Hematopoietic multipotent progenitor cell (in vitro differentiated cells): ENCODE measurements around the gene ANXA6. TPM values are rescaled to one million over a fixed set of nuclear protein-coding genes. Genes with fewer than 3 reads are reported as not detected.

Experiments
- DNase-seq, 3 donors: peaks; one replicate each; pipeline ENCODE4 v3.0.0-alpha.2; 2011 to 2015; ENCODE audit warnings: low read depth in 2 of 3, low spot score in 2 of 3
- total RNA-seq: library from RNA; depleted of rRNA; stranded (reverse); fragments of >200 nt; gene quantifications from one replicate; pipeline ENCODE4 v1.2.3, GENCODE V29; 2012

Gene ANXA6
- total RNA-seq, 1 donor = 319 TPM

DNA sequence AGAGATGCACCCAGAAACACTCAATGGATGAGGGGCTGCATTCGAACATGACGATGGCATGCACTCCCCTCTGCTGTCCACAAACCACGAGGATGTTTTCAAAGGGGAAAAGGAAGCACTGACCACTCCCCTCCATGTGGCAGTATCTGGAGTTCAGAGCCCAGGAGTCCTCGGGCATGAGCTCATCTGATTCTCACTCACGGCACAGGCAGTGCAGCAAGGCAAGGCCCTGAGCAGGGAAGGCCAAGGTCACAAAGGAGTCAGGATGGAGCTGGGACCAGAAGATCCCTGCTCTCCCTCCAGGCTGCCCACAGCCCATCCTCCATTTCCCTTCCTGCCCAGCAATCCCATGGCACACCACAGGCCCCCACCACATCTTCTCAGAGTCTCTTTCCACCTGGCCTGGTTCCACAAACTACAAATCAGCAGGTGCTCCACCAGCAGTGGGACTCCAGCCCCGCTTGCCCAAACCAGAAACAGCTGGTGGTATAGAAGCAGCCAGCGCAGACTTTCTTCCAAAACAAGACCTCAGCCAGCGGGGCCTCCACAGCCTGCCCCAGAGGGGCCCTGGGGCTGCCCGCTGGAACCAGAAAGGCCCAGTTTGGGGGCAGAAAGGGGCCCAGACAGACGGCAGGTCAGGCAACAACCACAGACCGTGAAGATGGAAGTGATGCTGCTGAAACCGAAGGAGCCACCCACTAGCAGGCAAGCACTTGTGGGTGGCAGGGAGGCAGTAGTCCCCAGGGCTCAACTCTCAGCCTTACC lies 89.0 kb downstream of the ANXA6 start:
- peak in 1 of 3 donors; percentile 70 for DNase-seq

DNA sequence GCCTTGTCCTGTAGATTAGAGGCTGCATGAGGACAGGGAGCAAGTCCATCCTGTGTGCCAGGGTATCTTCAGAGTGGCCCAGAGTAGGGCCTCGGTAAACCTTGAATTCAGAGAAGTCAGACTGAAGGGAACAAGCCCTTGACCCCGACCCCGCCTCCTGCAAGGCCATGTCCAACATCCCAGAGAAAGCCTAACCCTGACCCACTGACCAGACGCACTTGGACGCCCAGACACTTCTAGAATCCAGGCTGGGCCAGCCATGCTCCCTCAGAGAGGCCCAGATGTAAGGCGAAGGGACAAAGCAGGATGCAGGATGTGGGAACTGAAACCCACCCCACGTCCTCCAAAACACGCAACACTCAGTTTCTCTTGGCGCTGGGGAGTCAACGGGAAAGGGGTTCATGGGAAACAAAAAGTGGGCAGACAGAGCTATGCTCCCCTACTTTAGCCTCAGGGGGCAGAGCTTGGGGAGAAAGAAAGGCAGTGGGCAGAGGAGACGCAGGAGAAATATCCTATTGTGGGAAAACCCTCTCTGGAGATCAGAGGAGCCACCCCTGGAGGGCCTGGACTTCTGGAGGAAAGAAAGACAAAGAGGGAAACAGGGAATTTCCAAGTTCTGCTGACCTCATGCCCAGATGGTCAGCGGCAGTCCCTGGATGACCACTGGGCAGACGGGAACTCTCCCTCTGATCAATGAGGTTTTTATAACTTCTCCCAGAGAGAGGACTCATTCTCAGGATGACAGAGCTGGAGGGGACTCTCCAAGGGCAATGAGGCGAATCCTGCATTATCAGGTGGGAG lies 89.7 kb downstream of the ANXA6 start:
- no peak for DNase-seq

GRCh38 chr5:151066920-151067319 lies 90.7 kb downstream of the ANXA6 start:
- no peak for DNase-seq

DNA sequence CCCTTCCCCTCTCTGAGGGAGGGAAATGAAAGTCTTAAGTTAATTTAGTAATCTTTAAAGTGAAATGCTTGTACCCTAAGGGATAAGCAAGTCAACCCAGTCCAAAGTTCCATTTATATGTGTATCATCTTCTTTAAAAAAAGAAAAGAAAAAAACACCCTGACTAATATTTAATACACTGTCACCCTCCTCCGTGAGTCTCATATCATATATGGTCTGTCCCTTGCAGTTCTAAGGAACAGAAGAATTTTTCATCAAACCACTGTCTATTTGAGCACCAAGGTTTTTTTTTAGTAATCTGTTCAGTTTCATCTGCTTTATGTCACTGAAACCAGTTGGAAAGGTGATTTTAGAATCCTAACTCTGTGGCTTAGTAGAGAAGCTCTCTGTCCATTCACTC lies 92.0 kb downstream of the ANXA6 start:
- no peak for DNase-seq

DNA sequence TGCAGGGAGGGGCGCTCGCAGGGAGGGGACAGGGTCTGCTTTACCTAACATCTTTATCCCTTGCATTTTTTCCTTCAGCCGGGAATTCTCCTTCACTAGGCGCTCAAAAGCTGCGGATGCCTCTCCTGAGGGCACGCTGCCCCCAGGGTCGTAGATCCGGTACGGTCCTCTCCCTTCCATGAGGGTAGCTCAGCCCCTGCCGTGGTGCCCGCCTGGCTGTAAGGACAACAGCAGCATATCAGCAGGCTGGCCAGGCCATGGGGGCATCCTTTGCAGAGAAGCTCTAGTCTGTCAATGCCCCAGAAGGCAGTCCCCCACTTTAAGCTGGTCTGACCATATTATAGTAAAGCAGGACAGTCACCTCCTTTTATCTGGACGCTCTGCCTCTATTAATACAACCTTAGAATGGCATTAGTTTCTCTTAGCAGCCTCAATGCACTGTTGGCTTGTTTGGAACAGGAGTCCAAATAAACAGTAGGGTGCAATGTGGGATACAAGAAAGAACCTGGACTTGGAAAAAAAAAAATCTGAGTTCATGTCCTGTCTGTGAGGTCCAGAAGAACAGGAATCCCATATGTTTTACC lies 92.6 kb downstream of the ANXA6 start:
- no peak for DNase-seq

DNA sequence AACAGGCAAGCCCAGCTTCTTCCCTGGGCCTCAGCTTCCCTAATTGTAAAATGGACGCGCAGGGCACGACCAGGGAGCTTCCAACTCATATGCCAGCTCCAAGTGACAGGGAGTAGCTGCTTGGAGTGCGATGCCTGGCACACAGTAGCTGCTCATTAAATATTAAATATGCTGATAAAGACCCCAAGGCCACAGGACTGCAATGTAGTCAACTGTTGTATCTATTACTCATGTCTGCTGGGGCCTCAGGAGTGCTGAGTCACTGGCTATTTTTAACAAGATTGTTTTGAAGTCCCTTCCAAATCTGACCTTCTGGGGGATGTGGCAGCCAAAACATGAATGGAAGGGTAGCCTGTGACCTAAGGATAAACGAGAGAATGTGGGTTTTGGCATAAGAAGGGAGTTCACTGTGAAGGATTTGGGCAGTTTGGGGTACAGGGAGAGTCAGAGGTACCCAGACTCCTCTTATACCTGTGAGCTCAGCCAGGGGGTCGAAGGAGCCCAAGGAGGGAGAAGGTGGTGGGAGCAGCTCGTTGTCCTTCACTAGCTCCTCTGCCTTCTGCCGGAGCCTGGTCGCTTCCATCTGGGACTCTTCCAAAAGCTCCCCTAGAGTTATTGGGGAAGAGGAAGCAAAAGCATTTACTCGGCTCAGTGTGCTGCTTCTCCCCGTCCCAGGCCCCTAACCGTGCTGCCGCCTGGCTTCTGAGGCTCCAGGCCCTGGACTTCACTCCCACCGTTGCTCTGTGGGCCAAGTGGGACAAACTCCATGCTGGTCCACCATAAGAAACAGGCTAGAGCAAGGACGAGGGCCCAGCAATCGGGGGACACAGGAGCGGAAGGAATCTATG lies 94.2 kb downstream of the ANXA6 start:
- peak in 1 of 3 donors; percentile 36 for DNase-seq

- no peak for DNase-seq
These were observed 95.0 kb downstream of the ANXA6 start for GRCh38 chr5:151062405-151063141.

GRCh38 chr5:151060742-151061141 lies 96.8 kb downstream of the ANXA6 start:
- DNase-seq = no peak

DNA sequence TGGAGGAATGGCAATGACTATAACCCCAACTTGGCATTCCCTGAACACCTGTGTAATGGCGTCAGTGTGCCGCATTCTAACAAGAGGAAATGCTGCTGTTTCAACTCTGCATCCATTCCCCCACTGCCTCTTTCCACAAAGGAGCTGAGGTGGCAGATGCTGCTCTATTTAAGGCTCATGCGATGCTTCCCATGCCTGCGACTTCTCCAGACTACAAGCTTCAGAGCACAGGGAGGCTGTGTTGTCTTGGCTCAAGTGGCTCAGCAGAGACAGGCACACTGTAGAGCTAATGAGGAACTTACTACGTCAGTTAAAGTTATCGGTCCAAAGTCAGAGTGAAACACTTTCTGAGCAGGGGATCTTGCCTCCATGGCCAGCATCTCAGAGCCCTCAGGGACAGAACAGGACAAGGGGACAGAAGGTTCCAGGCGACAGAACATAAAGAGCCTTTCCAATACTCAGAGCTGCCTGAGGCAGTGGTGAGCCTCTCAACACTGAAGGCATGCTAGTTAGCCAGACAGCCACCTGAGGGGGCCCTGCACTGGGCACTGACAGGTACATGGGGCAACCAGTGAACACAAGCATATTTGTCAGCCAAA lies 98.6 kb downstream of the ANXA6 start:
- DNase-seq = peak in 1 of 3 donors; percentile 51

DNA sequence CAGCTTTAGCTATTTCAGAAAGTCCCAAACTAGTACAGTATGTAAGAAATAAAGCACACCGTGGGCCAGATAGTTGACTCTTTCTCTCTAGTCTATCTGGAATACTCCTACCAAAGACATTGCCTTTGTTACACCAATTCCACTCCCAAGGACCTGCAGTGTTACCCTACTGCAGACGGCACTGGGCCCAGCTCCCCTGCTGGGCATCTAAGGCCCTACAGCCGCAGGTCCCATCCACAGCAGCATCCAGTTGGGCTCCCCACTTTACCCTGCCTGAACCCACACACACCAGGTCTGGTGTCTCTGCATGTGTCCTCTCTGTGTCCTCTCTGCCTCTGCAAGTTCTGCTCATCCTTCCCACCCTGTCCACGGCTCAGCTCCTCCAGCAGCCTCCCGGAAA lies 99.3 kb downstream of the ANXA6 start:
- no peak for DNase-seq

- no peak for DNase-seq
These were observed 100.9 kb downstream of the ANXA6 start for GRCh38 chr5:151056379-151057325.

- no peak for DNase-seq
These were observed 102.2 kb downstream of the ANXA6 start for GRCh38 chr5:151055336-151055735.

DNA sequence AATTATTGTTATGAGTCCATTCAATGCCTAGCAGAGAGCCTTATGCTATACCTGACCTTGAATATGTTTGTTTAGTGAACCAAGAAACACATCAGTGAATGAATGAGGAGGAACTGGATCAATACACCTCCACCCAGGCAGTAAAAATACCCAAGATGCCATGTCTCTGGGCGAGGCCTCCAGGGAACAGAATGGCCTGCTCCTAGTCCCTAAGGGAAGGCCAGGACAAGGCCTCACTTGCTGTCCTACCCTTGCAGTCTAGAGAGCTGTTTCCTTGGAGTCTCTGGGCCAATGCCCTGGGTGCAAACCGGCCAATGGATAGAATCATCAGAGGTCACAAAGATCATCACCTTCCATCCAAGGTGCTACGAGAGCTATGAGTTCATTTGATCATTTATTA lies 102.9 kb downstream of the ANXA6 start:
- DNase-seq = no peak

DNA sequence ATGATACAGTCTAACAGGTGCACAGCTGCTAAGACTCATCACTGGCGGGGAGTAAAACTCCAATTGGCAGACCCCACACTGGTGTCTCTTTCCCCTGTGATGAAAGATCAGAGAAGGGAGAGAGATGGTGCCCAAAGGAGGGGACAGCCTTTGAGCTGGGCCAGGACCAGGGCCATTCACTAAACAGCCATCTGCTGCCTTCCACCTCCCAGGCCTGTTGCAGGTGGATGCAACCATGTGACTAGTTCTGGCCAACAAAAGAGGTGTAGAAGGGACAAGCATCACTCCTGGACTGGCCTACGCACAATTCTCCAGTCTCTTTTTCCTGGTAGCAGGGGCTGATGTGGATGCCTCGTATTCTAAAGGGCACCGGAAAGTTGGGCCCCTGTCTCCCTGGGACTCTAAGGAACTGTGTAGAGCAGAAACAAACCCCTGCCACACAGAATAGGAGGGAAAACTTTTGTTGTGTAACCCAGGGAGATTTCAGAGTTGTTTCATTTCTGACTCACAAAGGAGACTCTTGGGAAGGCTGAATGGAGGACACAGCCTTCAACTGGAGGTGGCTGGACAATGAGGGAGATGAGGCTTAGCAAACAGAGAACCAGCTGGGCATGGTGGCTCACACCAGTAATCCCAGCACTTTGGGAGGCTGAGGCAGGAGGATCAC lies 103.7 kb downstream of the ANXA6 start:
- no peak for DNase-seq

GRCh38 chr5:151052836-151053235 lies 104.7 kb downstream of the ANXA6 start:
- DNase-seq = no peak

DNA sequence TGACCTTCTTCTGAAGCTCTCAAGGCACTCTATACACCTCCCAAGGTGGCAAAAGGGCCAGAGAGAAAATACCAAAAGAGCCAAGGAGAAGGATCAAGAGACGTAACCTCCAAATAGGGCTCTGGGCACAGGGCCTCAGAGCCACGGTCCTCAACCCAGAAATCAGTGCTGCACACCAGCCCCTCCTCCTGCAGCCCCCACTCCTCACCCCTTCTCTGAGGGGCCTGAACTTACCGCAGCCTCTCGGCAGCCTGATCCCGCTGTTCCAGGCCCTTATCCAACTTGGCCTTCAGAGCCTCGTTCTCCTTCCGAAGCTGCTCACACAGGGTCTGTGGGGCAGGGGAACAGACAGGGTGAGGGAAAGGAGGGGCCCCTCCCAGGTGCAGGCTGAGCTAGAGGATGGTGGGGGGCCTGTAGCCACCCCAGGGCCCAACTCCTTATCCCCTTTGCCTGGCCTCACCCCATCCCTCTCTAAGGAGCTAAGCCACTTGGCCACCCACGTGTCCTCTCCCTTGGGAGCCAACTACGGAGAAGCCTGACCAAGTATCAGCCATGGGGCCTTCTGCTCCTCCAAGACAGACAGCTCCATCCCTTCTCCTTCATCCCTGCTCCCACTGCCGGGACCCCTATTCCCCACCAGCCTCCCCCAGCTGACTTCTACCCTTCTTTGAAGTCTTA lies 105.5 kb downstream of the ANXA6 start:
- DNase-seq = no peak
